Chondrocyte (in vitro differentiated cells): ENCODE measurements around the gene CNTN3. TPM values are rescaled to one million over a fixed set of nuclear protein-coding genes. Genes with fewer than 3 reads are reported as not detected.

Source experiments
- DNase-seq: peaks from one replicate; pipeline ENCODE4 v3.0.0; 2021; ENCODE audit warnings: mixed read lengths, low spot score
- H3K27ac Mint-ChIP-seq: one replicate; pipeline ENCODE4 v1.8.0; 2021; ENCODE audit warnings: mild to moderate bottlenecking, moderate library complexity, mixed read lengths; ENCODE audit not compliant: unreplicated experiment
- H3K27me3 Mint-ChIP-seq: 2 replicates; pipeline ENCODE4 v1.8.0; 2021; ENCODE audit warnings: low read depth, mixed read lengths
- H3K36me3 Mint-ChIP-seq: 2 replicates; pipeline ENCODE4 v1.8.0; 2021; ENCODE audit warnings: low read depth, mixed read lengths
- H3K4me1 Mint-ChIP-seq: 2 replicates; pipeline ENCODE4 v1.8.0; 2021; ENCODE audit warnings: low read depth, mild to moderate bottlenecking, mixed read lengths
- H3K4me3 Mint-ChIP-seq: one replicate; pipeline ENCODE4 v1.8.0; 2021; ENCODE audit warnings: mild to moderate bottlenecking, moderate library complexity, mixed read lengths; ENCODE audit not compliant: unreplicated experiment
- H3K9me3 Mint-ChIP-seq: 2 replicates; pipeline ENCODE4 v1.8.0; 2021; ENCODE audit warnings: low read depth, mixed read lengths
- CTCF ChIP-seq: fragments of 200-600 bp; sonication (generic); IDR thresholded peaks from 2 replicates; pipeline ENCODE4 v1.5.0; 2021; ENCODE audit warnings: antibody characterized with exemption, mild to moderate bottlenecking, moderate library complexity
- total RNA-seq: library from RNA; stranded (reverse); gene quantifications from 3 replicates; pipeline ENCODE4 v1.2.1, GENCODE V29; 2021

Gene CNTN3
- total RNA-seq, 1 donor from 2014 or later = 2.1 TPM

DNA sequence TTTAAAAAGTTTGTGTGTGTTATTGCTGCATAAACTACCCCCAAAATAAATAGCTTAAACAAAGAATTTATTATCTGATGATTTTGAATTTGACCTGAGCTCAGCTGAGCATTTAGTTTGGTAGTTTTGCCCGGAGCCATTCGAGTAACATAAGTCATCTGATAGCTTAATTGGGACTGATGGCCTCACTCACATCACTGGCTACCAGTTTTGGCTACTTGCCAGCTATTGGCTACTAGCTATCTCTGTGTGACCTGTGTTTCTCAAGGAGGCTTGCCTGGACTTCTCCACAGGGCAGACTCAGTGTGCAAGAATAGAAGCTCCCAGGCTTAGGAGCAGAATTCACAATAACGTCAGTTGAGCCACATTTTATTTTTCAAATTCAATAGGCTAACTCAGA lies 9.0 kb downstream of the CNTN3 start:
- Mint-ChIP-seq H3K4me1 (no peaks in the 10 kb centered on the region), H3K27me3 (peaks cover 7% of the 10 kb centered on the region), H3K36me3 (no peaks in the 10 kb centered on the region), H3K4me3 (no peak overlapping the region), H3K9me3 (no peaks in the 10 kb centered on the region), H3K27ac (no peak overlapping the region)
- TF ChIP-seq CTCF = no peak
- no peak for DNase-seq

GRCh38 chr3:74603292-74603691 lies 11.2 kb downstream of the CNTN3 start:
- Mint-ChIP-seq H3K36me3 (no peaks in the 10 kb centered on the region), H3K27ac (no peak overlapping the region), H3K4me3 (no peak overlapping the region), H3K27me3 (peaks cover 2% of the 10 kb centered on the region), H3K4me1 (no peaks in the 10 kb centered on the region), H3K9me3 (peaks cover 4% of the 10 kb centered on the region)
- TF ChIP-seq CTCF = no peak
- no peak for DNase-seq

GRCh38 chr3:74602471-74602870 lies 12.0 kb downstream of the CNTN3 start:
- DNase-seq = no peak
- Mint-ChIP-seq H3K4me3 (no peak overlapping the region), H3K9me3 (peaks cover 4% of the 10 kb centered on the region), H3K27me3 (peaks cover 2% of the 10 kb centered on the region), H3K4me1 (no peaks in the 10 kb centered on the region), H3K36me3 (no peaks in the 10 kb centered on the region), H3K27ac (no peak overlapping the region)
- TF ChIP-seq CTCF = no peak

DNA sequence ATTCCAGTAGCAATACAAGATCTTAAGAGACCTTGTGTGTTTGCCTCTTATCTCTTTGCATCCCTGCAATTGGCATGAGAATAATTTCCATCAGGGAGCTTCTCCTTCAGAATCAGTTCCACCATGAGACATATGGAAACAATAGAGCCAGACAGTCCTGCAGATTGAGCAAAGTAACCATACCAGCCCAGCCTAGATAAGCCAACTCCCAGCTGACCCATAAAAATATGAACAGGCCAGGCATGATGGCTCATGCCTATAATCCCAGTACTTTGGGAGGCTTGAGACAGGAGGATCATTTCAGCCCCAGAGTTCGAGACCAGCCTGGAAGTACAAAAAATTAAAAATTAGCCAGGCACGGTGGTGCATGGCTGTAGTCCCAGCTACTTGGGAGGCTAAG lies 12.7 kb downstream of the CNTN3 start:
- H3K36me3 Mint-ChIP-seq = no peaks in the 10 kb centered on the region
- no peak for TF ChIP-seq CTCF
- H3K4me3 Mint-ChIP-seq = no peak overlapping the region
- H3K27me3 Mint-ChIP-seq = peaks cover 2% of the 10 kb centered on the region
- H3K9me3 Mint-ChIP-seq = peaks cover 4% of the 10 kb centered on the region
- no peak for DNase-seq
- H3K4me1 Mint-ChIP-seq = no peaks in the 10 kb centered on the region
- H3K27ac Mint-ChIP-seq = no peak overlapping the region

GRCh38 chr3:74599564-74599963 lies 14.9 kb downstream of the CNTN3 start:
- Mint-ChIP-seq H3K9me3 (peaks cover 8% of the 10 kb centered on the region), H3K36me3 (peaks cover 2% of the 10 kb centered on the region), H3K27me3 (peaks cover 2% of the 10 kb centered on the region), H3K27ac (no peak overlapping the region), H3K4me1 (no peaks in the 10 kb centered on the region), H3K4me3 (no peak overlapping the region)
- DNase-seq = no peak
- no peak for TF ChIP-seq CTCF
